PC-9 (cell line): ENCODE measurements around the gene SRRT.

Source experiments
- CTCF ChIP-seq: fragments of 200-600 bp; sonication (generic); conservative IDR thresholded peaks from 2 replicates; pipeline ENCODE4 v1.6.1; 2017; ENCODE audit warnings: mixed run types, antibody characterized with exemption, mild to moderate bottlenecking, moderate library complexity
- EZH2 ChIP-seq: fragments of 200-600 bp; sonication (generic); IDR thresholded peaks from 2 replicates; pipeline ENCODE4 v1.8.0; 2017; ENCODE audit warnings: antibody characterized with exemption, low read depth

GRCh38 chr7:100825751-100826513 lies 49.0 kb upstream of the SRRT start:
- TF ChIP-seq CTCF (peak; percentile 69), EZH2 (no peak)
